ENCODE measurements around the gene ABCA13.
"Not testable (repeated sequence)": the region's sequence is repeated elsewhere in the genome, so short reads cannot be mapped to it uniquely, and the experiment has no call there.

DNA sequence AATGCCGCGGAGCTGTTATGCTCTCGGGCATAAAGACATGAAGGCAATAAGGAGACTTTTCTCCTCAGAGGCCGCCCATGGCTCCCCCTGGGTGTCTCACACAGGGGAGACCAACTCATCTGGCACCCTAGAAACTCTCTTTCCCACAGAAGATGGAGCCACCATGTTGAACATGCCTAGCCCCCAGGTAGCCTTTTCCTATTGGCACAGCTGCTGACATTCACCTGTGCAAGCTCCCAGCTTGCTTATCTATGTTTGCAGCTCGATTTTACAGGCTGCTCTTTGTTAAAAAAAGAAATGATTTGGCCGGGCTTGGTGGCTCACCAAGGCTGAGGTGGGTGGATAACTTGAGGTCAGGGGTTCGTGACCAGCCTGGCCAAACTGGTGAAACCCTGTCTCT, 23.6 kb upstream of the ABCA13 start:
- TF ChIP-seq EZH2 (IDR thresholded peaks at IDR 0.05; ENCODE audit: borderline replicate concordance, low read depth, low read length, severe bottlenecking); POLR2AphosphoS5 (IDR thresholded peaks at IDR 0.05; ENCODE audit: insufficient read depth, low read depth, low read length); POLR2A (IDR thresholded peaks at IDR 0.05; ENCODE audit: low read depth, low read length); GATA2 (IDR thresholded peaks at IDR 0.05; ENCODE audit: insufficient read depth, insufficient read length, low read depth, low read length): not testable (repeated sequence)
- TF ChIP-seq, protein P1, sequence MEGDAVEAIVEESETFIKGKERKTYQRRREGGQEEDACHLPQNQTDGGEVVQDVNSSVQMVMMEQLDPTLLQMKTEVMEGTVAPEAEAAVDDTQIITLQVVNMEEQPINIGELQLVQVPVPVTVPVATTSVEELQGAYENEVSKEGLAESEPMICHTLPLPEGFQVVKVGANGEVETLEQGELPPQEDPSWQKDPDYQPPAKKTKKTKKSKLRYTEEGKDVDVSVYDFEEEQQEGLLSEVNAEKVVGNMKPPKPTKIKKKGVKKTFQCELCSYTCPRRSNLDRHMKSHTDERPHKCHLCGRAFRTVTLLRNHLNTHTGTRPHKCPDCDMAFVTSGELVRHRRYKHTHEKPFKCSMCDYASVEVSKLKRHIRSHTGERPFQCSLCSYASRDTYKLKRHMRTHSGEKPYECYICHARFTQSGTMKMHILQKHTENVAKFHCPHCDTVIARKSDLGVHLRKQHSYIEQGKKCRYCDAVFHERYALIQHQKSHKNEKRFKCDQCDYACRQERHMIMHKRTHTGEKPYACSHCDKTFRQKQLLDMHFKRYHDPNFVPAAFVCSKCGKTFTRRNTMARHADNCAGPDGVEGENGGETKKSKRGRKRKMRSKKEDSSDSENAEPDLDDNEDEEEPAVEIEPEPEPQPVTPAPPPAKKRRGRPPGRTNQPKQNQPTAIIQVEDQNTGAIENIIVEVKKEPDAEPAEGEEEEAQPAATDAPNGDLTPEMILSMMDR (IDR thresholded peaks at IDR 0.05; ENCODE audit: extremely low read depth in 1 of 2, insufficient read depth in 1 of 2, low read depth in 1 of 2, low read length in 2 of 2) = not testable (repeated sequence)
